GM19468 (cell line): ENCODE measurements around the gene NCOA1.
"Not testable (repeated sequence)": the region's sequence is repeated elsewhere in the genome, so short reads cannot be mapped to it uniquely, and the experiment has no call there.

Experiments
- ATAC-seq: cut with Tn5 transposase; IDR thresholded peaks from one replicate; pipeline ENCODE4 v1.9.1; 2021; ENCODE audit warnings: mild to moderate bottlenecking, moderate library complexity, moderate number of reproducible peaks; ENCODE audit not compliant: unreplicated experiment; ENCODE audit errors: extremely low read depth

The NCOA1 gene

GRCh38 chr2:24473626-24474025 lies 17.4 kb upstream of the NCOA1 start:
- no peak for ATAC-seq

GRCh38 chr2:24474053-24474452 lies 17.0 kb upstream of the NCOA1 start:
- no peak for ATAC-seq

GRCh38 chr2:24477229-24477628 lies 13.8 kb upstream of the NCOA1 start:
- ATAC-seq: no peak

GRCh38 chr2:24478243-24478642 lies 12.8 kb upstream of the NCOA1 start:
- no peak for ATAC-seq

GRCh38 chr2:24480245-24480644 lies 10.8 kb upstream of the NCOA1 start:
- no peak for ATAC-seq

- no peak for ATAC-seq
Measured at GRCh38 chr2:24482251-24482971, 8.6 kb upstream of the NCOA1 start.

GRCh38 chr2:24482972-24483300 lies 8.1 kb upstream of the NCOA1 start:
- no peak for ATAC-seq

GRCh38 chr2:24484677-24485076 lies 6.4 kb upstream of the NCOA1 start:
- not testable (repeated sequence) for ATAC-seq

- ATAC-seq: no peak
Measured at GRCh38 chr2:24485197-24485596, 5.9 kb upstream of the NCOA1 start.

GRCh38 chr2:24486636-24487205 lies 4.3 kb upstream of the NCOA1 start:
- ATAC-seq: no peak

GRCh38 chr2:24489465-24490180 lies 1.4 kb upstream of the NCOA1 start:
- no peak for ATAC-seq

GRCh38 chr2:24490181-24490689 lies 819 bp upstream of the NCOA1 start:
- no peak for ATAC-seq

GRCh38 chr2:24491542-24492420 lies 727 bp downstream of the NCOA1 start:
- peak; percentile 6 for ATAC-seq

GRCh38 chr2:24492421-24493279 lies 1.6 kb downstream of the NCOA1 start:
- ATAC-seq: no peak

- no peak for ATAC-seq
Measured at GRCh38 chr2:24493713-24494112, 2.7 kb downstream of the NCOA1 start.

- no peak for ATAC-seq
Measured at GRCh38 chr2:24494410-24494809, 3.4 kb downstream of the NCOA1 start.

- no peak for ATAC-seq
Measured at GRCh38 chr2:24495451-24495850, 4.4 kb downstream of the NCOA1 start.

- ATAC-seq: no peak
Measured at GRCh38 chr2:24496959-24497358, 5.9 kb downstream of the NCOA1 start.

GRCh38 chr2:24497685-24498084 lies 6.6 kb downstream of the NCOA1 start:
- no peak for ATAC-seq

- no peak for ATAC-seq
Measured at GRCh38 chr2:24498121-24498520, 7.1 kb downstream of the NCOA1 start.
